Stimulated activated memory B cell treated with anti-CD40 and anti-IgM and Interleukin-4, amounts not matched to agents 10 μg/mL and 1 μg/mL and 100 μg/mL, for 72 hours (primary cell): Measurements from ENCODE around the gene UFM1.
A peak's percentile ranks its signal among the peaks of the same experiment; 100 is the strongest.
"Not testable (repeated sequence)": the region's sequence is repeated elsewhere in the genome, so short reads cannot be mapped to it uniquely, and the experiment has no call there.

Experiments used
- ATAC-seq: fragments of 150-1000 bp; cut with Tn5 transposase; 2 replicates; pipeline ENCODE4 v1.10.0; 2021
- H3K27ac Mint-ChIP-seq: one replicate; pipeline ENCODE4 v1.8.0; 2022; ENCODE audit warnings: mild to moderate bottlenecking, mixed read lengths
- H3K27me3 Mint-ChIP-seq: one replicate; pipeline ENCODE4 v1.8.0; 2022; ENCODE audit warnings: mixed read lengths
- H3K36me3 Mint-ChIP-seq: one replicate; pipeline ENCODE4 v1.8.0; 2022; ENCODE audit warnings: mixed read lengths
- H3K4me1 Mint-ChIP-seq: one replicate; pipeline ENCODE4 v1.8.0; 2022; ENCODE audit warnings: mixed read lengths
- H3K4me3 Mint-ChIP-seq: one replicate; pipeline ENCODE4 v1.8.0; 2022; ENCODE audit warnings: mild to moderate bottlenecking, moderate library complexity, mixed read lengths
- H3K9me3 Mint-ChIP-seq: one replicate; pipeline ENCODE4 v1.8.0; 2022; ENCODE audit warnings: mixed read lengths

UFM1 gene

GRCh38 chr13:38349390-38350113 is at the start of gene UFM1:
TSS of gene UFM1 (plus strand) at chr13:38349851. CDS start at chr13:38349920, 69 bp downstream.
- Mint-ChIP-seq H3K9me3 (no peaks in the 10 kb centered on the region), H3K27me3 (no peaks in the 10 kb centered on the region), H3K36me3 (peaks cover 21% of the 10 kb centered on the region), H3K4me3 (peak within 1 kb of the TSS; percentile 90), H3K4me1 (peaks cover 29% of the 10 kb centered on the region), H3K27ac (peak within 1 kb of the TSS; percentile 97)
- ATAC-seq = peak; percentile 99

GRCh38 chr13:38301236-38301635 is 48.4 kb upstream of the UFM1 start:
- no peaks in the 10 kb centered on the region for H3K27me3 Mint-ChIP-seq
- H3K9me3 Mint-ChIP-seq = no peaks in the 10 kb centered on the region
- no peaks in the 10 kb centered on the region for H3K4me1 Mint-ChIP-seq
- no peak overlapping the region for H3K4me3 Mint-ChIP-seq
- no peak for ATAC-seq
- no peak overlapping the region for H3K27ac Mint-ChIP-seq
- no peaks in the 10 kb centered on the region for H3K36me3 Mint-ChIP-seq

- H3K4me3 Mint-ChIP-seq = no peak overlapping the region
- no peak overlapping the region for H3K27ac Mint-ChIP-seq
- H3K27me3 Mint-ChIP-seq = no peaks in the 10 kb centered on the region
- H3K9me3 Mint-ChIP-seq = no peaks in the 10 kb centered on the region
- no peaks in the 10 kb centered on the region for H3K36me3 Mint-ChIP-seq
- no peak for ATAC-seq
- H3K4me1 Mint-ChIP-seq = no peaks in the 10 kb centered on the region
Measured at GRCh38 chr13:38303816-38304320, 45.8 kb upstream of the UFM1 start.

GRCh38 chr13:38308736-38309135 is 40.9 kb upstream of the UFM1 start:
- Mint-ChIP-seq H3K36me3 (no peaks in the 10 kb centered on the region), H3K9me3 (no peaks in the 10 kb centered on the region), H3K27ac (no peak overlapping the region), H3K4me1 (no peaks in the 10 kb centered on the region), H3K4me3 (no peak overlapping the region), H3K27me3 (no peaks in the 10 kb centered on the region)
- ATAC-seq = no peak

GRCh38 chr13:38309397-38309796 is 40.3 kb upstream of the UFM1 start:
- H3K4me3 Mint-ChIP-seq = no peak overlapping the region
- H3K27ac Mint-ChIP-seq = no peak overlapping the region
- H3K36me3 Mint-ChIP-seq = no peaks in the 10 kb centered on the region
- no peaks in the 10 kb centered on the region for H3K9me3 Mint-ChIP-seq
- no peaks in the 10 kb centered on the region for H3K27me3 Mint-ChIP-seq
- no peaks in the 10 kb centered on the region for H3K4me1 Mint-ChIP-seq
- no peak for ATAC-seq

- H3K36me3 Mint-ChIP-seq, H3K4me1 Mint-ChIP-seq, H3K27ac Mint-ChIP-seq, H3K4me3 Mint-ChIP-seq, ATAC-seq, H3K27me3 Mint-ChIP-seq, H3K9me3 Mint-ChIP-seq: not testable (repeated sequence)
Measured at GRCh38 chr13:38311175-38311574, 38.5 kb upstream of the UFM1 start.

GRCh38 chr13:38316129-38316528 is 33.5 kb upstream of the UFM1 start:
- Mint-ChIP-seq H3K27ac (no peak overlapping the region), H3K4me1 (no peaks in the 10 kb centered on the region), H3K4me3 (no peak overlapping the region), H3K27me3 (no peaks in the 10 kb centered on the region), H3K9me3 (no peaks in the 10 kb centered on the region), H3K36me3 (peaks cover 7% of the 10 kb centered on the region)
- no peak for ATAC-seq

GRCh38 chr13:38321654-38322053 is 28.0 kb upstream of the UFM1 start:
- no peaks in the 10 kb centered on the region for H3K27me3 Mint-ChIP-seq
- H3K36me3 Mint-ChIP-seq = peaks cover 7% of the 10 kb centered on the region
- H3K9me3 Mint-ChIP-seq = no peaks in the 10 kb centered on the region
- H3K4me3 Mint-ChIP-seq = no peak overlapping the region
- H3K27ac Mint-ChIP-seq = no peak overlapping the region
- no peaks in the 10 kb centered on the region for H3K4me1 Mint-ChIP-seq
- no peak for ATAC-seq

GRCh38 chr13:38325426-38325825 is 24.2 kb upstream of the UFM1 start:
- H3K4me1 Mint-ChIP-seq = no peaks in the 10 kb centered on the region
- no peak for ATAC-seq
- no peaks in the 10 kb centered on the region for H3K9me3 Mint-ChIP-seq
- no peaks in the 10 kb centered on the region for H3K27me3 Mint-ChIP-seq
- no peak overlapping the region for H3K4me3 Mint-ChIP-seq
- no peak overlapping the region for H3K27ac Mint-ChIP-seq
- no peaks in the 10 kb centered on the region for H3K36me3 Mint-ChIP-seq

- H3K27me3 Mint-ChIP-seq = no peaks in the 10 kb centered on the region
- H3K9me3 Mint-ChIP-seq = no peaks in the 10 kb centered on the region
- no peaks in the 10 kb centered on the region for H3K36me3 Mint-ChIP-seq
- no peak overlapping the region for H3K27ac Mint-ChIP-seq
- no peak overlapping the region for H3K4me3 Mint-ChIP-seq
- H3K4me1 Mint-ChIP-seq = no peaks in the 10 kb centered on the region
- ATAC-seq = no peak
Measured at GRCh38 chr13:38328699-38329098, 21.0 kb upstream of the UFM1 start.

- H3K27ac Mint-ChIP-seq = no peak overlapping the region
- H3K27me3 Mint-ChIP-seq = no peaks in the 10 kb centered on the region
- H3K4me3 Mint-ChIP-seq = no peak overlapping the region
- no peak for ATAC-seq
- no peaks in the 10 kb centered on the region for H3K36me3 Mint-ChIP-seq
- no peaks in the 10 kb centered on the region for H3K4me1 Mint-ChIP-seq
- no peaks in the 10 kb centered on the region for H3K9me3 Mint-ChIP-seq
Measured at GRCh38 chr13:38334845-38335244, 14.8 kb upstream of the UFM1 start.

- Mint-ChIP-seq H3K4me1 (no peaks in the 10 kb centered on the region), H3K27me3 (no peaks in the 10 kb centered on the region), H3K9me3 (no peaks in the 10 kb centered on the region), H3K27ac (no peak overlapping the region), H3K36me3 (no peaks in the 10 kb centered on the region), H3K4me3 (no peak overlapping the region)
- ATAC-seq = no peak
Measured at GRCh38 chr13:38338089-38338488, 11.6 kb upstream of the UFM1 start.

GRCh38 chr13:38340624-38341023 is 9.0 kb upstream of the UFM1 start:
- no peaks in the 10 kb centered on the region for H3K27me3 Mint-ChIP-seq
- no peaks in the 10 kb centered on the region for H3K36me3 Mint-ChIP-seq
- H3K9me3 Mint-ChIP-seq = no peaks in the 10 kb centered on the region
- H3K4me3 Mint-ChIP-seq = no peak overlapping the region
- no peak for ATAC-seq
- no peaks in the 10 kb centered on the region for H3K4me1 Mint-ChIP-seq
- no peak overlapping the region for H3K27ac Mint-ChIP-seq

GRCh38 chr13:38341149-38341692 is 8.4 kb upstream of the UFM1 start:
- H3K36me3 Mint-ChIP-seq = no peaks in the 10 kb centered on the region
- H3K9me3 Mint-ChIP-seq = no peaks in the 10 kb centered on the region
- H3K27me3 Mint-ChIP-seq = no peaks in the 10 kb centered on the region
- H3K4me3 Mint-ChIP-seq = no peak overlapping the region
- H3K27ac Mint-ChIP-seq = no peak overlapping the region
- no peak for ATAC-seq
- H3K4me1 Mint-ChIP-seq = no peaks in the 10 kb centered on the region

GRCh38 chr13:38346764-38347163 is 2.9 kb upstream of the UFM1 start:
- no peak overlapping the region for H3K27ac Mint-ChIP-seq
- no peak for ATAC-seq
- no peak overlapping the region for H3K4me3 Mint-ChIP-seq

GRCh38 chr13:38348861-38349389 is 726 bp upstream of the UFM1 start:
- peaks cover 21% of the 10 kb centered on the region for H3K36me3 Mint-ChIP-seq

More at GRCh38 chr13:38346764-38347163, 2.9 kb upstream of the UFM1 start:
- Mint-ChIP-seq H3K36me3 (peaks cover 12% of the 10 kb centered on the region), H3K27me3 (no peaks in the 10 kb centered on the region), H3K9me3 (no peaks in the 10 kb centered on the region), H3K4me1 (peaks cover 24% of the 10 kb centered on the region)

More at GRCh38 chr13:38348861-38349389, 726 bp upstream of the UFM1 start:
- Mint-ChIP-seq H3K27ac (peak overlapping the region; percentile 97), H3K4me3 (peak overlapping the region; percentile 90), H3K4me1 (peaks cover 29% of the 10 kb centered on the region), H3K9me3 (no peaks in the 10 kb centered on the region), H3K27me3 (no peaks in the 10 kb centered on the region)
- ATAC-seq = peak; percentile 68
